SK-N-SH (cell line): ENCODE results near the gene SUPT3H.

ENCODE experiments used
- CTCF ChIP-seq: fragments of 200-600 bp; sonication (generic); IDR thresholded peaks from 2 replicates; pipeline ENCODE4 v1.6.1; 2017; ENCODE audit warnings: antibody characterized with exemption, mild to moderate bottlenecking, moderate library complexity
- TAF1 ChIP-seq: IDR thresholded peaks from 2 replicates; pipeline ENCODE4 v1.6.1; 2012; ENCODE audit warnings: low read depth, mild to moderate bottlenecking, low read length, moderate library complexity, borderline replicate concordance
- ZBTB33 ChIP-seq: IDR thresholded peaks from 2 replicates; pipeline ENCODE4 v1.4.0; 2012; ENCODE audit warnings: low read depth, borderline replicate concordance

- no peak for TF ChIP-seq ZBTB33
- no peak for TF ChIP-seq CTCF
- TF ChIP-seq TAF1: no peak
Measured at GRCh38 chr6:45012687-45013086, 365.0 kb downstream of the SUPT3H start.
